PFSK-1 (cell line): ENCODE data around the gene ITGAE.

Experiments
- FOXP2 ChIP-seq: optimal IDR thresholded peaks from 2 replicates; pipeline ENCODE3; 2011; ENCODE audit warnings: borderline replicate concordance, control low read depth, inconsistent platforms; ENCODE audit not compliant: insufficient read depth; ENCODE audit errors: extremely low read length, extremely low read depth
- POLR2AphosphoS5 ChIP-seq: IDR thresholded peaks from 2 replicates; pipeline ENCODE4 v1.6.1; 2012; ENCODE audit warnings: low read depth, mild to moderate bottlenecking, control low read depth, low read length, moderate library complexity
- SIN3A ChIP-seq: IDR thresholded peaks from 2 replicates; pipeline ENCODE4 v1.6.1; 2012; ENCODE audit warnings: mild to moderate bottlenecking, low read length, moderate library complexity, borderline replicate concordance; ENCODE audit not compliant: insufficient read depth
- TAF1 ChIP-seq: IDR thresholded peaks from 2 replicates; pipeline ENCODE4 v1.6.1; 2012; ENCODE audit warnings: low read length, control low read depth, borderline replicate concordance; ENCODE audit not compliant: insufficient read depth
- TF ChIP-seq, protein P1 (sequence below), 2 experiments: IDR thresholded peaks; 2 replicates each; pipeline versions ENCODE4 v1.6.1 to v1.8.0; 2011 to 2012; ENCODE audit warnings: low read depth in 2 of 2, low read length in 2 of 2, control low read depth in 1 of 2, inconsistent platforms in 1 of 2, mild to moderate bottlenecking in 1 of 2, moderate library complexity in 1 of 2; ENCODE audit not compliant: insufficient read depth in 1 of 2

DNA sequence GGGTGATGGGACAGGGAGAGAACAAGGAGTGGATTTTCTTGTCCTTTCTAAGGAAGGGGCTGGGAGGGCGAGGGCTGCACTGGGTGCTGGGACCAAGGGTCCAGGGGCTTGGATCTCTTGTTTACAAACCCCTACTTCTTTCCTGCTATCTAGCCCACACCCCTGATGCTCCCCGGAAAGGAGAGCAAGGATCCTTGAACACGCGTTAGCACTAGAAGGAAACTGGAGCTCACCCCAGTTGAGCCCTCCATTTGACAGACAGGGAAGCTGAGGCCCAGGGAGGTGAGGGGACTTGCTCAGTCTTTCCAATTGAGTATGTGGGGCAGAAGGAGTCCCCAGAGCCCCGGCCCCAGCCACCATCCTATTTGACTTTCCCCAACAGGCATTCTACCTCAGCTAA lies 4.6 kb upstream of the ITGAE start:
- TF ChIP-seq, protein P1, sequence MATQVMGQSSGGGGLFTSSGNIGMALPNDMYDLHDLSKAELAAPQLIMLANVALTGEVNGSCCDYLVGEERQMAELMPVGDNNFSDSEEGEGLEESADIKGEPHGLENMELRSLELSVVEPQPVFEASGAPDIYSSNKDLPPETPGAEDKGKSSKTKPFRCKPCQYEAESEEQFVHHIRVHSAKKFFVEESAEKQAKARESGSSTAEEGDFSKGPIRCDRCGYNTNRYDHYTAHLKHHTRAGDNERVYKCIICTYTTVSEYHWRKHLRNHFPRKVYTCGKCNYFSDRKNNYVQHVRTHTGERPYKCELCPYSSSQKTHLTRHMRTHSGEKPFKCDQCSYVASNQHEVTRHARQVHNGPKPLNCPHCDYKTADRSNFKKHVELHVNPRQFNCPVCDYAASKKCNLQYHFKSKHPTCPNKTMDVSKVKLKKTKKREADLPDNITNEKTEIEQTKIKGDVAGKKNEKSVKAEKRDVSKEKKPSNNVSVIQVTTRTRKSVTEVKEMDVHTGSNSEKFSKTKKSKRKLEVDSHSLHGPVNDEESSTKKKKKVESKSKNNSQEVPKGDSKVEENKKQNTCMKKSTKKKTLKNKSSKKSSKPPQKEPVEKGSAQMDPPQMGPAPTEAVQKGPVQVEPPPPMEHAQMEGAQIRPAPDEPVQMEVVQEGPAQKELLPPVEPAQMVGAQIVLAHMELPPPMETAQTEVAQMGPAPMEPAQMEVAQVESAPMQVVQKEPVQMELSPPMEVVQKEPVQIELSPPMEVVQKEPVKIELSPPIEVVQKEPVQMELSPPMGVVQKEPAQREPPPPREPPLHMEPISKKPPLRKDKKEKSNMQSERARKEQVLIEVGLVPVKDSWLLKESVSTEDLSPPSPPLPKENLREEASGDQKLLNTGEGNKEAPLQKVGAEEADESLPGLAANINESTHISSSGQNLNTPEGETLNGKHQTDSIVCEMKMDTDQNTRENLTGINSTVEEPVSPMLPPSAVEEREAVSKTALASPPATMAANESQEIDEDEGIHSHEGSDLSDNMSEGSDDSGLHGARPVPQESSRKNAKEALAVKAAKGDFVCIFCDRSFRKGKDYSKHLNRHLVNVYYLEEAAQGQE (IDR thresholded peaks at IDR 0.05; ENCODE audit: insufficient read depth in 1 of 2, low read depth in 2 of 2, low read length in 2 of 2), result no peak
- TF ChIP-seq POLR2AphosphoS5 (no peak), TAF1 (no peak), SIN3A (no peak), FOXP2 (no peak)
